GM12878 (cell line): ENCODE measurements around the gene AK4. TPM values are rescaled to one million over a fixed set of nuclear protein-coding genes. Genes with fewer than 3 reads are reported as not detected.

ENCODE experiments used
- CUX1 ChIP-seq: IDR thresholded peaks from 2 replicates; pipeline ENCODE4 v1.6.1; 2012; ENCODE audit warnings: improper control_type of control experiment, low read depth, low read length; ENCODE audit not compliant: insufficient replicate concordance
- IKZF1 ChIP-seq: fragments of 450-650 bp; conservative IDR thresholded peaks from 2 replicates; pipeline ENCODE4 v1.6.1; 2017; ENCODE audit warnings: antibody characterized with exemption, mild to moderate bottlenecking
- KAT2A ChIP-seq: conservative IDR thresholded peaks from 2 replicates; pipeline ENCODE4 v1.6.1; 2011; ENCODE audit warnings: low read depth, low read length; ENCODE audit not compliant: control insufficient read depth
- NFYB ChIP-seq: IDR thresholded peaks from 2 replicates; pipeline ENCODE4 v1.6.1; 2011; ENCODE audit warnings: low read depth, mild to moderate bottlenecking, low read length, improper control_type of control experiment, moderate library complexity; ENCODE audit not compliant: insufficient read depth
- USF1 ChIP-seq: IDR thresholded peaks from 2 replicates; pipeline ENCODE4 v1.6.1; 2011; ENCODE audit warnings: borderline replicate concordance, low read depth, mild to moderate bottlenecking, moderate library complexity, mixed read lengths, low read length; ENCODE audit not compliant: insufficient read depth; ENCODE audit errors: extremely low read length
- ZBTB40 ChIP-seq: fragments of 450-650 bp; IDR thresholded peaks from 2 replicates; pipeline ENCODE4 v1.6.1; 2016; ENCODE audit warnings: mild to moderate bottlenecking, moderate library complexity, borderline replicate concordance
- ZNF207 ChIP-seq: fragments of 450-650 bp; IDR thresholded peaks from 2 replicates; pipeline ENCODE4 v1.6.1; 2014; ENCODE audit warnings: antibody characterized with exemption, mild to moderate bottlenecking, borderline replicate concordance
- polyA plus RNA-seq, 11 experiments: library from polyadenylated mRNA; depleted of rRNA in 4 of 11; unstranded in 6 of 11; stranded (reverse) in 5 of 11; fragments of >200 nt; fragmentation: Nextera tagmentation in 4 of 11; fragmentation: Illumina TruSeq in 1 of 11; extraction: Ambion mirVana in 4 of 11; extraction: Trizol in 1 of 11; gene quantifications; 1 replicate in 1 of 11; 2 replicates in 10 of 11; pipeline versions ENCODE4 v1.2.1 to v1.2.3, GENCODE V29; 2011 to 2016; ENCODE audit warnings: inconsistent platforms in 2 of 11, missing spikeins in 2 of 11, low read depth in 1 of 11
- total RNA-seq, 4 experiments: library from RNA; depleted of rRNA in 3 of 4; stranded (reverse); fragments of >200 nt in 3 of 4; fragmentation: Illumina TruSeq in 1 of 4; extraction: Trizol in 1 of 4; gene quantifications; 2 replicates each; pipeline versions ENCODE4 v1.2.1 to v1.2.3, GENCODE V29; 2013 to 2021

The AK4 gene
- total and polyA plus RNA-seq, 10 of the 15 experiments (the other 5 are each of a cell fraction or from before 2014, with no cell fraction given), result 23.9 to 161 (median 49.0) TPM

- no peak for TF ChIP-seq CUX1
- no peak for TF ChIP-seq USF1
- no peak for TF ChIP-seq ZNF207
- no peak for TF ChIP-seq KAT2A
- TF ChIP-seq NFYB, result no peak
- no peak for TF ChIP-seq ZBTB40
- TF ChIP-seq IKZF1, result no peak
Measured at GRCh38 chr1:65265651-65266351, 117.8 kb downstream of the AK4 start (continued).
